GM18867 (cell line): ENCODE results near the gene CSNK1E.

Source experiments
- ATAC-seq: cut with Tn5 transposase; IDR thresholded peaks from one replicate; pipeline ENCODE4 v1.9.1; 2021; ENCODE audit warnings: mild to moderate bottlenecking, moderate library complexity; ENCODE audit not compliant: unreplicated experiment

CSNK1E gene

GRCh38 chr22:38250643-38251340 is 66.4 kb downstream of the CSNK1E start:
- ATAC-seq, result no peak

GRCh38 chr22:38249803-38250642 is 67.2 kb downstream of the CSNK1E start:
- no peak for ATAC-seq

GRCh38 chr22:38249301-38249700 is 67.9 kb downstream of the CSNK1E start:
- no peak for ATAC-seq

DNA sequence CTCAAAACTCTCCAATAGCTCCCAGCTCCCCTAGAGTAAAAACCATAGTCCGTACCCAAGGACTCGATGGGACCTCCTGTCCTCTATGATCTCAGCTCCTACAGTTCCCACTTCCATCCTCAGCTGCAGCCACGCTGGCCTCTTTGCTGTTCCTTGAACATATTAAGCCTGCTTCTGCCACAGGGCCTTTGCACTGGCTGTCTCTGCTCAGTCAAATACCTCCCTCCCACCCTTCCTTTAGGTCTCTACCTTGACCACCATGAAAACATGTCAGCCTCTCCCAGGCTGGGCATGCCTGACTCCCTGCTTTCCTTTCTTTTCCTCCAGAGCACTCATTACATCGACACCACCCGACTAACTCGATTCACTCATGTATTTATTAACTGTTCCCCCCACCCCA is 69.0 kb downstream of the CSNK1E start:
- no peak for ATAC-seq

- ATAC-seq, result no peak
Measured at GRCh38 chr22:38247713-38248112, 69.5 kb downstream of the CSNK1E start.

DNA sequence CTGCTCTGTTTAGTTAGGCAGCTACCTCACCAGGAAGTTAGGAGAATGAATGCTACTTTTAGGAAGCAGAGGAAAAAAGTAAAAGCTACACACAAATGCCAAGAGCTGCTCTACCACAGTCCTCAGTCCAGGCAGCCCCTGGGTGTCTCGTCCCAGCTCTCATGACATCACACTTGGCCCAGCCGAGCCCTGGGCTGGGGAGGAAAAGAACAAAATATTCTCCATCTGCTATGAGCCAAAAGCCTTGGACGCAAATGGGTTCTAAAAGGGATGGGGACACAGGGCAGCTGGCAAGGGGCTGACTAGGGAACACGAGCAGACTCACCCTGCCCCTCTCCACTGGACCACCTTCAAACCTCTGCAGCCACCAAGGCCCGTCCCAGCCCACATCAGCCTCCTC is 70.5 kb downstream of the CSNK1E start:
- no peak for ATAC-seq

GRCh38 chr22:38246046-38246658 is 71.1 kb downstream of the CSNK1E start:
- ATAC-seq, result no peak

DNA sequence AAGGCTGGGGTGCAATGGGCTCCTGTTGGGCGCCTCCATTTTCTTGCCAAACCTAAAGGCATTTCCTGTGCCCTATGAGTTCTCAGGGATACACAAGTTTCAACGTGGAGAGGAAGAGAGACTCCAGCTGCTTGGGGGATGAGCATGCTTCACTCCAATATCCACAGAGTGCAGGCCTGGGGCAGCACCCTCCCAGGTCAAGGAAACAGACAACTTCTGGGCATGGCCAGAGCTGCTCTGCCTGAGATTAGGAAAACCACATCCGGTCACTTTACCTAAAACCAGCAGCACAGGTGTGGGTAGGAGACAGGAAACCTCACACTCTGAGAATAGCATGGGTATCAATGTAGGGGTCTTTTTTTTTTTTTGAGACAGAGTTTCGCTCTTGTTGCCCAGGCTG is 73.1 kb downstream of the CSNK1E start:
- no peak for ATAC-seq

DNA sequence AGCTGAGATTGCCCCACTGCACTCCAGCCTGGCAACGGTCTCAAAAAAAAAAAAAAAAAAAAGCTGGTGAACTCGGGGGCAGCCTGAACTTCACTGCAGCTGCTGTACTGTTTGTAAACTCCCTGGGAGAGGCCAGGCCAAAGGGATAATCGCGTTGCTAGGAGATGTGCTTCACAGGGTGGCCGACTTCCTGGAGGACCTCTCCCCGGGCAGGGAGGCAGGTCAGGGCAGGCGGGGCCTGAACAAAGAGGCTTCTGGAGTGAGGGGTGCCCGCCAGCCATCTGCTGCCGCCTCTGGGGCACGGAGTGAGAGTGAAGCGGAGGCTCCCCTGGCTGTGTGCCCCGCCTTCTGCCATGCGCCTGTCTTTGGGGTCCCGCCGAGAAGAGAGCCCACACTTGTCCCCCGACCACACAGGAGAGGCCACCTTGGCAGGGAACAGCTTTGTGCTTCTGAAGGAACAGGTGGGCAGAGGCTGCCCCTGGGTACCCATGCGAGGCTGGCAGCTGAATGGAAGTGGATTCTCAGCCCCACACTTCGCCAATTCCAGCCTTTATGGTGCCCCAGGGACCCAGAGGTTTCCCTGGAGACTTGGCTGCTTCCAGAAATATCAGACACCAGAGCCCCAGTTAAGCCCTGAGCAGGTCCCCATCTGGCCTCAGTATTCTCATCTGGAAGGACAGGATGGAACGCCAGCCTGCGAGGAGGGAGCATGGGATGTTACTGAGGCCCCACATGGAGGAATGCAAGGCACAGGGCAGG is 74.0 kb downstream of the CSNK1E start:
- ATAC-seq, result no peak

- no peak for ATAC-seq
Measured at GRCh38 chr22:38240734-38241252, 76.4 kb downstream of the CSNK1E start.
